ENCODE data around the gene PRKD1.

Gene PRKD1

DNA sequence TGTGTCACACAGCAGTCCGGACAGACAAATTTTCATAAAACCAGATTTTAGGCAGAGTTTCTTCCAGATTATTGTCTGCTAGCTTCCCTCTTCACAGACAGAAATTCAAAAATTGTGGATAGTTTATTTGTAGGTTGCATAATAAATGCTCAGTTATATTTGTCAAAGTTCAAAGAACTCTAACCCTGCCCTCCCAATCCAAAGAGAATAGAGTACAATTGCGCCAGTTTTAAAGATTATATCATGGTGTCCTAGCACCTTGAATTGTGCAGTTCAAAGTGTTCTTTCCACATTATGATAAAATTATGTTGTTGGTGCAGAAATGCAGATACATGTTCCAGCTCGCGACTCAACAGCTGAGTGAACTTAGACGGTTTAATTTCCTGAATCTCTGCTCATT, 263.1 kb downstream of the PRKD1 start:
- DNase-seq: no peak

DNA sequence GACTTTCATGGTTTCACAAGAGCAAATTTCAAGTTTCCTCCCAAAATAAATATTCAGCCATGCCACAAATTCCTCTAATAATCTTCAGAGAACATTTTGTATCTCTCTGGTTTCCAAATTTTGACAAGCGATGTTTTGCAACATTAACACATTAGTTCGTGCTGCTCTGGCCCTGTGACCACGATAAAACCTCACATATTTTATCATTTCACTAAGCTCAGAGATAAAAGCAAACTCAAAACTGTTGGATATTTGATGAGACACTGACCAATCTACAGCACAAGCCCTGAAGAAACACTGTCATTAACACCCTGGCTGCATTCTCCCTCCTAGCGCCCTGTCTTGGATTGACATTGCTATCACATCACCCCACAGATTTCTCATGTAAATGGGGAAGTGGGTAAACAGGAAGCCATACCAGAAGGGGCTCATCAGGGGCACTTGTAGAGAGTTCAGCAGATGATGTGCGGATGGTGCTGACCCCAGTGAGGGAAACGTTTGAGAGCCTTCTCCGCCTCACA, 264.3 kb downstream of the PRKD1 start:
- no peak for DNase-seq

DNA sequence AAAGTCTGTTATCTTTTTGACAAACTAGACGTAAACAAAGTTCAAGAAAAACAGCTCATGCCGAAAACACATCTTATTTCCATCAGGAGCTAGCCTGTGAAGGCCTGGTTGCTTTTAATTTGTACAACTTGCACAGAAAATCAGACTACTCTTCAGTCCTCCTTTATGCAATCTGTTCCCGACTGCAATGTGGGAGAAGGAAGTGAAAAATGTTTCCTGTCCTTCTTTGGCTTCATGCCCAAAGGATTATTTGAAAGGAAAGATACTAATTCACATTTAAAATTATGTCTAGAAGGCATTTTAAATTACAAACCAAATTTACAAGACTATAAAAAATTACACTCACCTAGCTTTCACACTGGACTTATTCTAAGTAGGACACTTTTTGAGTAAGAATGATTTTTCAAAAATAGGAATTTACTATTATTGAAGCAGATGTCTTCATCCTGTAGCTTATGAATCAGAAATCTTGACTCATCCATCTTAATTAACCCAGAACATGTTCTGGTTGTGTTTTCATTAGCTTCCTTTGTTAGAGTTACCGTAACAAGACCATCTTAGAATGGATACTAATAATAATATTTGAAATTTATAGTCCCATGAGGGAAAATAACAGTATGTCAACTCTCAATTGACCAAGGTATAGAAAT, 272.6 kb downstream of the PRKD1 start:
- DNase-seq: no peak

GRCh38 chr14:29653303-29653702, 274.3 kb downstream of the PRKD1 start:
- DNase-seq: no peak

DNA sequence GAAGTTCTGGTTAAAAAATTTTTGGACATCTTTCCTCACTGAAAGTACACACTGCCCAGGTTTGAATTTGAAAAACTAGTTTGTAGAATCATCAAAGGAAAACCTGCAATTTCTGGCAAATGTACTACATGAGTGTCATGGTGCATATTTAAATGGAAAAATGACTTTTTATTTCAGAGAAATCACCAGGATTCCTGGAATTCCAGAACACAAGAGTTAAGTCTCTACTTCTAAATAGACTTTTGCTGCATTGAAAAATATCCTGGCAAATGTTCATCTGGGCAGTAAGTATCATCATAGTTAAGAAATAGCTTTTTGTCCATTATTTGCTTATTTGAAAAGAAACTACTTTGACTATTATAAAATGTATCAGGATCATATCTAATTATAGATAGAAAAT, 275.1 kb downstream of the PRKD1 start:
- no peak for DNase-seq

DNA sequence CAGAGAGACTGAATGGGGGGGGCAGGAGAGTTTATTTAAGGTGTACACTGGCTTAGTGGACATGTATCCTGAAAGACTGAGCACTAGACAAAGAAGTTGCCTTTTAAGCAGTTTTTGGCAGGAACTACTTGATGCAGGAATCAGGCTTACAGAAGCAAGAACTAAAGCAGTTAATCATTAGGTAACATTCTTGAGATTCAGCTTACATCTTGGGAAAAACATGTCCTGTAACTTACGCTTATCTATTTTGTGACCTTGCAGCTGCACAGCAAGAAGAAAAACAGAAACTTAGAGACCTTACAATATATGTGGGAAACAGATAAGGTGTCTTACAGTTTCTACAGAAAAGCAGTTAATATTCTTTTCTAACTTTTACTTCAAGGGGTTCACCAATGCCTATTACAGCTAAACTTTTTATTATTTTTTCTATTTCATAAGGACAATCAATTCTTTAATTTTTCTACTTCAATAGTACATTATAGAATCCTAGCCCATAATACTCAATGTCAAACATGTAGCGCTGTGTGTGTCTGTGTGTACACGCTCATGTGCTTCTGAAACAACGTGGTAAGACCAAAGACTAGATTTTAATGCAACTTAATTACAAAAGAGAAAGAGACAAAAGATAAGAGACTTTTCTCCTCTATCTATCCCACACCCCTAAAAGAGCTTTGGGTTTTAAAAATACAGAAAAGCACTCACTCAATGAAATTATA, 276.9 kb downstream of the PRKD1 start:
- DNase-seq: no peak

GRCh38 chr14:29649170-29649569, 278.5 kb downstream of the PRKD1 start:
- no peak for DNase-seq

GRCh38 chr14:29648045-29648444, 279.6 kb downstream of the PRKD1 start:
- no peak for DNase-seq

GRCh38 chr14:29645117-29645516, 282.5 kb downstream of the PRKD1 start:
- DNase-seq: no peak

DNA sequence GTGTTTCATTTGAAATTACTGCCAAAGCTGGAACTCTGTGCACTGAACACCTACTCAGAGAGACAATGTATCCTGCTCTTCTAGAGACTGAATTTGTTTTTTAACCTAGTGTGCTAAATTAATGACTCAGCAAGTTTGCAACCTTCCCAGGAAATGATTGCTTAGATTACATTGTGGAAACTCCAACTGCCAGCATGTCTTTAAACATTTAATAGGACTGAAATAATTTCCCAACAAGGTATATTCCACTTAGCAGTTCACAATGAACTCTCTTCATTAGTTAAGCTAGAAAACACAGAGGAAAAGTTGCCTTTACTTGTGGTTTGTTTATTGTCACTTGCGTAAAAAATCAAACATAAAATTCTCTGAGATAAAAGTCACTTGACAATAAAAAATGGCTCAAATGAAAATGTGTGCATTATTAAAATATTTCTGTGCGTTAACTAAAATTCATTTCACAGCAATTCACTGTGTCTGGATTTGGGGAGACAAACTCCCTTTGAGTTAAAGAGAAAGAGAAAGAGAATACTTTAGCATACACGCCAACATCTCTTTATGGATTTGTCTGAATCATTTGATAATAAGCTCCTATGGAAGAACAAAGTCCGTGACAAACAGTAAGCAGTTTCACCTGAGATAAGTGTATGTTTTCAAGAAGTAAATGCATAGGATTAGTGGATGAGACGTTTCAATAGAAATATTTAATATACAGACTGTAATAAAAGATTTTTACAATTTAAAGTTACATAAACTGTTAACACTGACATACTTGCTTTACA, 284.0 kb downstream of the PRKD1 start:
- DNase-seq: no peak

GRCh38 chr14:29637411-29637810, 290.2 kb downstream of the PRKD1 start:
- DNase-seq: no peak

DNA sequence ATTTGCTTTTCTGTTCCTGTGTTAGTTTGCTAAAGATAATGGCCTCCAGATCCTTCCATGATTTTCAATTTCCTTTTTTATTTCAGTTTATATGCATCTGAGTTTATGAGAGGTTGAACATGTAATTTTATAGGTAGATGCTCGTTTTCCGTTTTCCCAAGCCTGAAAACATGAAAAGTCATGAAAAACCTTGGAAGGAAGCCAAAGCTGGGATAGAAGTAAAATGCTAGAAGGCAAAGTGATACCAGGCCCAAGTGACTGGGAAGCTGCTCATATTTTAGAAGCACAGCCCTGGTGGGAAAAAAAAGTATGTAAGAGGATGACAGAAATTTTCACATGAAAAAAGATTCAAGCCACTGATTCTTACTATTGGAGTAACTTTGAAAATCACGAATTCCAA, 290.8 kb downstream of the PRKD1 start:
- no peak for DNase-seq

DNA sequence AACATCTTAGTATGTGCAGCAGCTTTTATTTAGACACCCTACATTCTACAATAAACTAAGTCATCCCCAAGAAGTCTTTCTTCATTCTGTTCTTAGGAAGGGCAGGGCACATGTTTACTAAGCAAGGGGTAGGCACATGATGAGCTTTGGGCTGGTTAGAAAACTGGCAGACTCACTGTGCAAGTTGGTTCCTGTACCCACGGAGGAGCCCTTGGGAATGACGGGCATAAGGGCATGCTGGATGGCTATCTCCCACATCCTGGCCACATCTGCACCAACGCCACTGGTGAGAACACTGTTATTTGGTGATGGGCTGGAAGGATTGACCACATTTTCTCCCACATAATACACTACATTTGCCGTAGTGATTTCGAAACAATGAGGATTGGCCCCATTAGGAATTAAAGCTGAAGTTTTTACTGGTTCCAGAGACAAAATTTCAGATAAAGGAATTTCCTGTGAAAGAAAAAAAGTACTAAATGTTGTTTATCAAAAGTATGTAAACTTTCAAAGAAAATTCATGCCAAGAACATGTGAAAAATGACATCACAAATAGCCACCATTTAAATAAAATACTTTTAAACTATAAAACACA, 297.0 kb downstream of the PRKD1 start:
- DNase-seq: no peak

DNA sequence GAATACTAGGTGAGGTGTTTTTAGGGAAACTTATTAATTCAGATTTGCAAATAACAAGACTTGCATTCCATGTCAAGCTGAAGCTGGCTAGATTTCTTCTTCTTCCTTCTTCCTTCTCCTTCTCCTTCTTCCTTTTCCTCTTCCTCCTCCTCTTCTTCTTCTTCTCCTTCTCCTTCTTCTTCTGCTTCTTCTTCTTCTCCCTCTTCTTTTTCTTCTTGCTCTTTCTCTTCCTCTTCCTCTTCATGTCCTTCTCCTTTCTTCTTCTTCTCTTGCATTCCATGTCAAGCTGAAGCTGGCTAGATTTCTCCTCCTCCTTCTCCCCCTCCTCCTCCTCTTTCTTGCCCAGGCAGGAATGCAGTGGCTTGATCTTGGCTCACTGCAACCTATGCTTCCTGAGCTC, 297.8 kb downstream of the PRKD1 start:
- DNase-seq: no peak

DNA sequence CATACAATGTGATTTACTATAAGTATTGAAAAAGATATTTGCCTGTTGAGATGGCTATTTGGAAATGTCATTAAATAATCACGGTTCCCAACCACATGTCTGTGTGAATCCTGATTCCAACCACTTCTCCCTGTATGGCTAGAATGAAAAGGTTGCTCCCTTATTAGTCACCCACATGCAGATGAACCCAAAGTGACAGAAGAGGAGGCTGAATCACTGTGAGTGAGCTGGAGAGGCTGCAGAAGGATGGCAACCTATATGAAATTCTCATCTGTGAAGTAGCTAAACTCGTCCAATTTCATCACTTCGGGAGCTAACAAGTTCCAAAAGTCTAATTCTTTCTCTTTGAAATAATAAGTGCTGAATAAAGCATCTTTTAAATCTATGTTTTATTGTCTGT, 300.5 kb downstream of the PRKD1 start:
- no peak for DNase-seq

DNA sequence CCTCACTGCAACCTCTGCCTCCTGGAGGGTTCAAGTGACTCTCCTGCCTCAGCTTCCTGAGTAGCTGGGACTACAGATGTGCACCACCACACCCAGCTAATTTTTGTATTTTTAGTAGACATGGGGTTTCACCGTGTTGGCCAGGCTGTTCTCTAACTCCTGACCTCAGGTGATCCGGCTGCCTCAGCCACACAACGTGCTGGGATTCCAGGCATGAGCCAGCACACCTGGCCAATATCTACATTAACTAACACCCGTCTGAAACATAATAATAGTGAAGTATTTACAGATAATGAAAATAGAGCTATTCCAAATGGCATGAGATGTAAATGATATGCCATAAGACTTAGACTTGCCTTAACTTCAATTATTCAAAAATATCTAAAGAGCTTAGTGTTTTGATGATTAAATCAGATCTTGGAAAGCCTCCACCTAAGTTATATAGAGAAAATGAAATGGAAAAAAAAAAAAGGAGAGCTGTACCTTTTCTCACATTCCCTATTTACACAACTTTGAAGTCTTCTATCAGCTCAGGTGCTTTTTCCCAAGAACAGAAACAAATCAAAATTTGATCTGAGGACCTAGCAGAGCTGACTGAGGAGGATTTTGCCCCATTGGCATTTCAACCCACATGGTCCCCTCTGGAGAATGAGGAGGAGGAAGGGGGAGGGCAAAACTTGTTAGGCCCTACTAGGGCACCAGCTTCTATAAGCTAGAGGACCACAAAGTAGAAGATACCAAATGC, 309.2 kb downstream of the PRKD1 start:
- DNase-seq: no peak

GRCh38 chr14:29616922-29617321, 310.7 kb downstream of the PRKD1 start:
- DNase-seq: no peak

DNA sequence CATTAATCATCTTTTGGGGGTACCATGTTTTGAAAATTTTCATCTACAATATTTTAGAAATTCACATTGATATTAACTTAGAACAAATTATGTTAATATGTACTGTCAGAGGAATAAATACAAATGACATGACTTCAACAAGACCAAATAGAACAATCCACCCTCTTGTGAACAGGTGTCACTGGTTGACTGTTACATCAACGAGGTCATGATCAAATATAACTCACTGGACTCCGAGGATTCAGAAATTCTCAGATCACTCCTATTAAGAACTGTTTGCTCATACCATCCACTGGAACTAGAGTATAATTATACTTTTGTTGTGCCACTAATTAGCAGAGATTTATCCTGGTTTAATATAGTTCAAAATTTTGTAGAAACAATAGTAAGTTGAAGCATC, 318.8 kb downstream of the PRKD1 start:
- no peak for DNase-seq

DNA sequence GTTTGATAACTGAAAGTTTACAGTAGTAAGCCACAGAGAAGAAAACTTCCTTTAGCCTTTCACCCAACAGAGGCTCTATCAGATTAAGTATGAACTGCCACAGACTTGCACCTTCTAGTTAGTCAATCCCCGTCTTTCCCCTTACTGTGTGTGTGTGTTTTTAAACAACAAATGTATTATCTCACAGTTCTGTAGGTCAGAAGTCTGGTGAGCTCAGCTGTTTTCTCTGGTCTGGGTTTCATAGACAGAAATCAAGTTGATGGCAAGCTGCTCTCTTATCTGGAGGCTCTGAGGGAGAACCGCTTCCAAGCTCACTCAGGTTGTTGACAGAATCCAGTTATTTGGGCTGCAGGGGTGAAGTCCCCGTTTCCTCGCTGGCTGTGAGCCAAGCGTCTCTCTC, 320.5 kb downstream of the PRKD1 start:
- DNase-seq: no peak

- no peak for DNase-seq
Measured at GRCh38 chr14:29603696-29604095, 324.0 kb downstream of the PRKD1 start.

DNA sequence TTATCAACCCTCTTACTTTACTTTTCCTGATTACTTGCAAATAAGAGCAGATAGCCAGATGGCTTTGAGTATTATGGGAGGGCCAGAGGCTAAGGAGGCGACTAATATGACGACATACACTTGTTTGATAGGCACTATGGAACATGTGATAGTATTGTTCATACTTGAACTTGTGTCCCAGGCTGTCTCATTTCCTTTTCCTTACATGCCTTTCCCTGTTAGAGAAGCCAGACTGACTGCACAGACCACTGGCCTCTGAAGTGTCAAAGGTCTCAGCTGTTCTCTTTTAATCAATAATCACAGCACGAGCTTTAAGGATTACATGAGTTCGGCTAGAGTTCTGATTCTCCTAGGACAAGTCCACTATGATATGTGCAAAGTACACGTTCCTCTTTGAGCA, 326.0 kb downstream of the PRKD1 start:
- no peak for DNase-seq

DNA sequence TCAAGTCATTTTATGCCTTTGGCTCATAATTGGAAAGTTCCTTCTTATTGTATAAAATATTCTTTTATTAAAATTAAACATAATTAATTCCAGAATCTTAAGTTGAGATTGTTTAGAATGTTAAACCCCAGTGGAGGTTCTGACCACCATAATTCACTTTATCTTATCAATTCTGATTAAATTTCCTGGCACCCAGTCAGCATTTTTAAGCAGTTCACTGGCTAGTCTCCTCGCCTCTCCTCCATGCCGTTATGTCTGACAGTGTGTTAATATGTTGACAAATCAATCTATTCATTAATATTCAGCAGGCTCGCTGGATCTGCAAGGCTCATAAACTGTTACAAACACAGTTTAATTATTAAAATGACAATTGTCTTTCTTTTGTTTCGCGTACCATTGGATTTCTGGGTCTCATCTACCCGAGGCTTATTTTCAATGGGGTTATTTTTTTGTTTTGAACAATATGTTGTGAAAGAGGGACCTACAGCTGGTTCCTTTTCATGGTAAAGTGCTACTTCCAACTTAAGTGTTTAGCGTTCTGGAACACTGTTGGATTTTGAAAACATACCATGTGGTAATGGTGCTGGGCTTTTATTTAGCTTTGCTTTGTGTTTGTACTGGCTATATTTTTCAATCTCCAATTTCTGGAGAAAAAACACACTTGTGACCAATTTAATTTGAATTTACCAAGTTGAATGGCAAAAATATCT, 339.7 kb downstream of the PRKD1 start:
- no peak for DNase-seq
